Skin of body (tissue), 2 donors: ENCODE measurements around the gene C1orf216. TPM values are rescaled to one million over a fixed set of nuclear protein-coding genes. Genes with fewer than 3 reads are reported as not detected.
"Not testable (repeated sequence)": the region's sequence is repeated elsewhere in the genome, so short reads cannot be mapped to it uniquely, and the experiment has no call there.

Experiments
- DNase-seq: peaks from one replicate; lab custom pipeline; 2025; lab: John Stamatoyannopoulos, UW
- total RNA-seq: library from RNA; depleted of rRNA; stranded (reverse); fragments of >200 nt; gene quantifications from one replicate; pipeline ENCODE4 v1.2.3, GENCODE V29; 2014

The C1orf216 gene
- 9.2 TPM for total RNA-seq

- peak; percentile 69 for DNase-seq
Observed at GRCh38 chr1:35718492-35719336, at the start of gene C1orf216. Gene C1orf216 (minus strand): TSS chr1:35718884. CDS start chr1:35716321, 2,563 bp downstream.

- DNase-seq: no peak
Observed at GRCh38 chr1:35764283-35764682, 45.6 kb upstream of the C1orf216 start.

GRCh38 chr1:35763201-35763600, 44.5 kb upstream of the C1orf216 start:
- no peak for DNase-seq

GRCh38 chr1:35762141-35762540, 43.5 kb upstream of the C1orf216 start:
- no peak for DNase-seq

GRCh38 chr1:35756064-35756463, 37.4 kb upstream of the C1orf216 start:
- DNase-seq: no peak

GRCh38 chr1:35753626-35754260, 35.1 kb upstream of the C1orf216 start:
- no peak for DNase-seq

- DNase-seq: no peak
Observed at GRCh38 chr1:35748326-35748725, 29.6 kb upstream of the C1orf216 start.

GRCh38 chr1:35745124-35745730, 26.5 kb upstream of the C1orf216 start:
- DNase-seq: no peak

- DNase-seq: no peak
Observed at GRCh38 chr1:35737120-35737519, 18.4 kb upstream of the C1orf216 start.

- DNase-seq: no peak
Observed at GRCh38 chr1:35727434-35728040, 8.9 kb upstream of the C1orf216 start.

- no peak for DNase-seq
Observed at GRCh38 chr1:35726450-35727433, 8.1 kb upstream of the C1orf216 start.

- peak; percentile 4 for DNase-seq
Observed at GRCh38 chr1:35725596-35725995, 6.9 kb upstream of the C1orf216 start.

- peak; percentile 57 for DNase-seq
Observed at GRCh38 chr1:35717911-35718476, 690 bp downstream of the C1orf216 start.

GRCh38 chr1:35715568-35716002, 3.1 kb downstream of the C1orf216 start:
- DNase-seq: peak; percentile 18

- DNase-seq: no peak
Observed at GRCh38 chr1:35714921-35715567, 3.6 kb downstream of the C1orf216 start.

- DNase-seq: not testable (repeated sequence)
Observed at GRCh38 chr1:35711098-35711497, 7.6 kb downstream of the C1orf216 start.

GRCh38 chr1:35708952-35709351, 9.7 kb downstream of the C1orf216 start:
- no peak for DNase-seq

- peak; percentile 5 for DNase-seq
Observed at GRCh38 chr1:35708441-35708921, 10.2 kb downstream of the C1orf216 start.

GRCh38 chr1:35707601-35708440, 10.9 kb downstream of the C1orf216 start:
- DNase-seq: no peak
